HepG2 (cell line): ENCODE results near the gene ATG2A. TPM values are rescaled to one million over a fixed set of nuclear protein-coding genes. Genes with fewer than 3 reads are reported as not detected.
A peak's percentile ranks its signal among the peaks of the same experiment; 100 is the strongest.

Source experiments
- EEA1 ChIP-seq: sonication (generic); formaldehyde crosslinking; IDR thresholded peaks from 2 replicates; pipeline ENCODE4 v1.5.1; 2020; ENCODE audit warnings: mild to moderate bottlenecking, missing genetic modification reagents, borderline replicate concordance
- ELF3 ChIP-seq: IDR thresholded peaks from 2 replicates; pipeline ENCODE4 v1.6.1; 2016; ENCODE audit warnings: missing genetic modification reagents, missing compliant biosample characterization
- FOSL1 ChIP-seq: sonication (generic); formaldehyde crosslinking; IDR thresholded peaks from 2 replicates; pipeline ENCODE4 v1.9.0; 2021; ENCODE audit warnings: missing genetic modification reagents, borderline replicate concordance
- HNF4A ChIP-seq: sonication (generic); formaldehyde crosslinking; IDR thresholded peaks from 2 replicates; pipeline ENCODE4 v1.4.0; 2020; ENCODE audit warnings: missing genetic modification reagents
- KMT2B ChIP-seq: IDR thresholded peaks from 2 replicates; pipeline ENCODE4 v1.6.1; 2016; ENCODE audit warnings: missing genetic modification reagents, missing compliant biosample characterization
- MEIS1 ChIP-seq: sonication (generic); formaldehyde crosslinking; IDR thresholded peaks from 2 replicates; pipeline ENCODE4 v1.9.0; 2021; ENCODE audit warnings: mild to moderate bottlenecking, missing genetic modification reagents, moderate library complexity, borderline replicate concordance
- NR1H2 ChIP-seq: sonication (generic); formaldehyde crosslinking; IDR thresholded peaks from 2 replicates; pipeline ENCODE4 v1.8.1; 2022; ENCODE audit warnings: low read depth, missing genetic modification reagents, borderline replicate concordance
- NR2F2 ChIP-seq: IDR thresholded peaks from 2 replicates; pipeline ENCODE4 v1.6.1; 2012; ENCODE audit warnings: low read depth, inconsistent platforms, borderline replicate concordance
- POGK ChIP-seq: sonication (generic); formaldehyde crosslinking; conservative IDR thresholded peaks from 2 replicates; pipeline ENCODE4 v1.8.0; 2022; ENCODE audit warnings: mild to moderate bottlenecking, moderate library complexity, missing genetic modification reagents
- POLR2A ChIP-seq, 2 experiments: IDR thresholded peaks; 2 replicates each; pipeline ENCODE4 v1.6.1; 2011; ENCODE audit warnings: low read depth in 2 of 2, low read length in 2 of 2, mild to moderate bottlenecking in 1 of 2, moderate library complexity in 1 of 2; ENCODE audit not compliant: insufficient read depth in 1 of 2
- POLR2G ChIP-seq: fragments of 200-400 bp; formaldehyde crosslinking; IDR thresholded peaks from 2 replicates; pipeline ENCODE4 v1.6.1; 2018; ENCODE audit warnings: mild to moderate bottlenecking, low read depth, low read length, moderate library complexity
- RBAK ChIP-seq: sonication (generic); formaldehyde crosslinking; IDR thresholded peaks from 2 replicates; pipeline ENCODE4 v1.5.1; 2020; ENCODE audit warnings: mild to moderate bottlenecking, missing genetic modification reagents
- RORA ChIP-seq: sonication (generic); formaldehyde crosslinking; IDR thresholded peaks from 2 replicates; pipeline ENCODE4 v1.5.0; 2020; ENCODE audit warnings: mild to moderate bottlenecking, missing genetic modification reagents, moderate library complexity
- TEAD3 ChIP-seq: optimal IDR thresholded peaks from 2 replicates; pipeline ENCODE3; 2016; ENCODE audit warnings: borderline replicate concordance
- ZBTB7A ChIP-seq: sonication (generic); formaldehyde crosslinking; IDR thresholded peaks from 2 replicates; pipeline ENCODE4 v1.8.0; 2022; ENCODE audit warnings: mild to moderate bottlenecking, missing genetic modification reagents
- ZFP90 ChIP-seq: sonication (generic); formaldehyde crosslinking; IDR thresholded peaks from 2 replicates; pipeline ENCODE4 v1.8.0; 2022; ENCODE audit warnings: missing genetic modification reagents, mild to moderate bottlenecking, inconsistent platforms, borderline replicate concordance
- ZFP91 ChIP-seq: sonication (generic); formaldehyde crosslinking; IDR thresholded peaks from 2 replicates; pipeline ENCODE4 v1.9.0; 2022; ENCODE audit warnings: missing genetic modification reagents, mild to moderate bottlenecking, borderline replicate concordance
- ZNF329 ChIP-seq: sonication (generic); formaldehyde crosslinking; IDR thresholded peaks from 2 replicates; pipeline ENCODE4 v1.9.0; 2021; ENCODE audit warnings: low read depth, mild to moderate bottlenecking, missing genetic modification reagents
- ZNF354B ChIP-seq: sonication (generic); formaldehyde crosslinking; IDR thresholded peaks from 2 replicates; pipeline ENCODE4 v1.8.0; 2022; ENCODE audit warnings: mild to moderate bottlenecking, missing genetic modification reagents
- ZNF414 ChIP-seq: sonication (generic); formaldehyde crosslinking; IDR thresholded peaks from 2 replicates; pipeline ENCODE4 v1.5.0; 2020; ENCODE audit warnings: missing genetic modification reagents
- ZNF597 ChIP-seq: sonication (generic); formaldehyde crosslinking; IDR thresholded peaks from 2 replicates; pipeline ENCODE4 v1.5.0; 2020; ENCODE audit warnings: missing genetic modification reagents
- ZNF784 ChIP-seq: sonication (generic); formaldehyde crosslinking; IDR thresholded peaks from 2 replicates; pipeline ENCODE4 v1.5.1; 2020; ENCODE audit warnings: missing genetic modification reagents, mild to moderate bottlenecking, borderline replicate concordance
- ZSCAN31 ChIP-seq: sonication (generic); formaldehyde crosslinking; IDR thresholded peaks from 2 replicates; pipeline ENCODE4 v1.5.0; 2020; ENCODE audit warnings: low read depth, mild to moderate bottlenecking, missing genetic modification reagents
- polyA plus RNA-seq, 8 experiments: library from polyadenylated mRNA; depleted of rRNA in 3 of 8; stranded (reverse) in 7 of 8; unstranded in 1 of 8; fragments of >200 nt; fragmentation: Illumina TruSeq in 4 of 8; extraction: Trizol in 4 of 8; gene quantifications; 2 replicates each; pipeline versions ENCODE4 v1.2.1 to v1.2.3, GENCODE V29; 2011 to 2016; ENCODE audit warnings: low read depth in 4 of 8, missing spikeins in 1 of 8, mixed read lengths in 1 of 8; ENCODE audit not compliant: insufficient read depth in 1 of 8
- total RNA-seq, 5 experiments: library from RNA; depleted of rRNA; stranded (reverse); fragments of >200 nt; fragmentation: Illumina TruSeq; extraction: Trizol; gene quantifications; 2 replicates each; pipeline ENCODE4 v1.2.3, GENCODE V29; 2016; ENCODE audit warnings: low read depth in 1 of 5

The ATG2A gene
- total and polyA plus RNA-seq, 2 of the 13 experiments (the other 11 are each of a cell fraction or from before 2014, with no cell fraction given), result 6.7 to 8.0 TPM

GRCh38 chr11:64923944-64924909 is 7.2 kb upstream of the ATG2A start, which contains the start of gene PPP2R5B (continued):
- peak; percentile 45; the same call in 1 of the 2 replicates for TF ChIP-seq POLR2G
- TF ChIP-seq NR2F2, result no peak
- no peak for TF ChIP-seq ZNF597
- TF ChIP-seq FOSL1 (CRISPR knock-in tag), result peak; percentile 91
- TF ChIP-seq NR1H2 (CRISPR knock-in tag), result no peak
- TF ChIP-seq ZFP90 (CRISPR knock-in tag), result 0 out of 2 replicates have a peak, but pooled peaks have one; percentile 26
- peak in 1 of 2 experiments; percentile 50; a peak in 1 of 4 replicates for TF ChIP-seq POLR2A (IDR thresholded peaks at IDR 0.05; ENCODE audit: insufficient read depth in 1 of 2, low read depth in 2 of 2, low read length in 2 of 2)
- peak; percentile 65; the same call in 1 of the 2 replicates for TF ChIP-seq ZNF414 (CRISPR knock-in tag)
- TF ChIP-seq EEA1 (CRISPR knock-in tag), result peak; percentile 80; the same call in 1 of the 2 replicates
- TF ChIP-seq HNF4A (CRISPR knock-in tag), result no peak
- TF ChIP-seq ZSCAN31 (CRISPR knock-in tag), result 0 out of 2 replicates have a peak, but pooled peaks have one; percentile 59
- peak; percentile 23 for TF ChIP-seq TEAD3
- no peak for TF ChIP-seq ZNF329
- TF ChIP-seq POGK (CRISPR knock-in tag), result peak; percentile 75; the same call in 1 of the 2 replicates
- TF ChIP-seq ZBTB7A (CRISPR knock-in tag), result peak; percentile 55; the same call in 1 of the 2 replicates
- TF ChIP-seq ZFP91 (CRISPR knock-in tag), result peak; percentile 100
- no peak for TF ChIP-seq MEIS1 (CRISPR knock-in tag)
- no peak for TF ChIP-seq ZNF354B (CRISPR knock-in tag)
- 0 out of 2 replicates have a peak, but pooled peaks have one; percentile 40 for TF ChIP-seq KMT2B (CRISPR knock-in tag)
- peak; percentile 19; the same call in 1 of the 2 replicates for TF ChIP-seq ELF3
- TF ChIP-seq RBAK (CRISPR knock-in tag), result no peak
- TF ChIP-seq ZNF784 (CRISPR knock-in tag), result 0 out of 2 replicates have a peak, but pooled peaks have one; percentile 26
- no peak for TF ChIP-seq RORA (CRISPR knock-in tag)
